B cell (primary cell): Measurements from ENCODE around the gene TTC8. TPM values are rescaled to one million over a fixed set of nuclear protein-coding genes. Genes with fewer than 3 reads are reported as not detected.
"Not testable (repeated sequence)": the region's sequence is repeated elsewhere in the genome, so short reads cannot be mapped to it uniquely, and the experiment has no call there.

Source experiments
- ATAC-seq: fragments of 200-7000 bp; cut with Tn5 transposase; one replicate; pipeline ENCODE4 v1.10.0; 2021; ENCODE audit warnings: low read depth, mild to moderate bottlenecking, moderate number of reproducible peaks, moderate library complexity
- CTCF ChIA-PET: fragments of 350-600 bp; sonication (Branson Sonifier 250); formaldehyde crosslinking; loops from one replicate; lab custom pipeline; 2021; ENCODE audit warnings: antibody characterized with exemption, inconsistent platforms; lab: Charles Lee
- POLR2A ChIA-PET: fragments of 350-600 bp; sonication (Branson Sonifier 250); formaldehyde crosslinking; loops from one replicate; lab custom pipeline; 2021; ENCODE audit warnings: antibody characterized with exemption; lab: Charles Lee
- DNase-seq: peaks from one replicate; pipeline ENCODE4 v3.0.0; 2013
- H2AFZ ChIP-seq: 2 replicates; pipeline ENCODE4 v1.6.1; 2012; ENCODE audit warnings: mild to moderate bottlenecking, low read depth, low read length; ENCODE audit not compliant: insufficient read depth, poor library complexity, severe bottlenecking
- H3K27ac ChIP-seq, 2 donors: 1 replicate in 1 of 2; 2 replicates in 1 of 2; pipeline ENCODE4 v1.5.1; 2012 to 2013; ENCODE audit warnings: low read length in 2 of 2, mild to moderate bottlenecking in 2 of 2, moderate library complexity in 1 of 2
- H3K27me3 ChIP-seq, 4 experiments: fragments of 200-600 bp in 1 of 4; sonication (generic) in 1 of 4; replicated peaks in 1 of 4; 1 replicate in 2 of 4; 2 replicates in 2 of 4; pipeline versions ENCODE4 v1.6.1 to v1.7.0; 2013 to 2016; ENCODE audit warnings: low read length in 3 of 4, mild to moderate bottlenecking in 2 of 4, mixed read lengths in 1 of 4, moderate library complexity in 1 of 4; ENCODE audit not compliant: insufficient read depth in 4 of 4, control insufficient read depth in 3 of 4; ENCODE audit errors: control extremely low read depth in 1 of 4
- H3K36me3 ChIP-seq, 2 experiments: replicated peaks in 1 of 2; 1 replicate in 1 of 2; 2 replicates in 1 of 2; pipeline versions ENCODE4 v1.6.1 to v1.7.1; 2013; ENCODE audit warnings: low read length in 1 of 2; ENCODE audit not compliant: insufficient read depth in 2 of 2, control insufficient read depth in 1 of 2; ENCODE audit errors: control extremely low read depth in 1 of 2, extremely low read depth in 1 of 2
- H3K4me1 ChIP-seq, 2 donors: fragments of 200-600 bp in 1 of 2; sonication (generic) in 1 of 2; 1 replicate in 1 of 2; 2 replicates in 1 of 2; pipeline versions ENCODE4 v1.5.1 to v1.6.1; 2013 to 2017; ENCODE audit warnings: low read length in 2 of 2; ENCODE audit not compliant: control insufficient read depth in 2 of 2, insufficient read depth in 2 of 2
- H3K4me2 ChIP-seq: replicated peaks from 2 replicates; pipeline ENCODE3; 2012; ENCODE audit warnings: mild to moderate bottlenecking, low read depth, low read length; ENCODE audit not compliant: poor library complexity, severe bottlenecking
- H3K4me3 ChIP-seq, 5 experiments: fragments of 200-600 bp in 1 of 5; sonication (generic) in 1 of 5; 1 replicate in 3 of 5; 2 replicates in 2 of 5; pipeline versions ENCODE4 v1.5.1 to v1.7.0; 2011 to 2016; ENCODE audit warnings: low read length in 4 of 5, mild to moderate bottlenecking in 4 of 5, low read depth in 2 of 5, control low read depth in 1 of 5, moderate library complexity in 1 of 5; ENCODE audit not compliant: insufficient read depth in 1 of 5; ENCODE audit errors: control extremely low read depth in 1 of 5, extremely low read depth in 1 of 5
- H3K79me2 ChIP-seq: fragments of 200-600 bp; sonication (generic); one replicate; pipeline ENCODE4 v1.6.0; 2016; ENCODE audit warnings: low read length; ENCODE audit not compliant: control insufficient read depth, insufficient read depth
- H3K9ac ChIP-seq: fragments of 200-600 bp; sonication (generic); 2 replicates; pipeline ENCODE4 v1.6.1; 2017; ENCODE audit warnings: mild to moderate bottlenecking, low read length, moderate library complexity
- H3K9me3 ChIP-seq, 3 donors: one replicate each; pipeline versions ENCODE4 v1.6.1 to v1.7.1; 2013; ENCODE audit warnings: low read length in 2 of 3; ENCODE audit not compliant: control insufficient read depth in 2 of 3, insufficient read depth in 1 of 3; ENCODE audit errors: control extremely low read depth in 1 of 3
- H4K20me1 ChIP-seq: 2 replicates; pipeline ENCODE4 v1.6.0; 2012; ENCODE audit warnings: mild to moderate bottlenecking, low read length; ENCODE audit not compliant: insufficient read depth, control insufficient read depth, poor library complexity, severe bottlenecking
- H3K27ac Mint-ChIP-seq: one replicate; pipeline ENCODE4 v1.8.0; 2021; ENCODE audit warnings: mixed read lengths
- H3K27me3 Mint-ChIP-seq: one replicate; pipeline ENCODE4 v1.8.0; 2021; ENCODE audit warnings: mixed read lengths
- H3K4me1 Mint-ChIP-seq: one replicate; pipeline ENCODE4 v1.8.0; 2021; ENCODE audit warnings: mixed read lengths
- H3K4me3 Mint-ChIP-seq: one replicate; pipeline ENCODE4 v1.8.0; 2021; ENCODE audit warnings: mixed read lengths
- H3K9me3 Mint-ChIP-seq: one replicate; pipeline ENCODE4 v1.8.0; 2022; ENCODE audit warnings: mixed read lengths; ENCODE audit not compliant: insufficient read depth
- CTCF ChIP-seq: fragments of 200-600 bp; IDR thresholded peaks from one replicate; pipeline ENCODE4 v1.8.0; 2022; ENCODE audit warnings: antibody characterized with exemption, mild to moderate bottlenecking
- EZH2 ChIP-seq: IDR thresholded peaks from 2 replicates; pipeline ENCODE4 v1.6.1; 2012; ENCODE audit warnings: borderline replicate concordance, low read depth, mild to moderate bottlenecking, moderate library complexity, low read length; ENCODE audit not compliant: insufficient read depth, poor library complexity, severe bottlenecking
- whole genome bisulfite sequencing: methylation state at CpG from one replicate; pipeline ENCODE4 v1.1.5; 2013; ENCODE audit warnings: missing lambda C conversion rate; ENCODE audit not compliant: insufficient coverage; 5-methylcytosine and 5-hydroxymethylcytosine counted together
- intact Hi-C: fragments of 100-400 bp; cut with micrococcal nuclease; formaldehyde crosslinking; loops from one replicate; pipeline ENCODE4 v1.10.0; 2022
- polyA plus RNA-seq: library from polyadenylated mRNA; depleted of rRNA; stranded (reverse); fragments of >200 nt; gene quantifications from 2 replicates; pipeline ENCODE4 v1.2.3, GENCODE V29; 2012
- total RNA-seq, 2 donors: library from RNA; stranded (reverse); fragments of 120-200 nt in 1 of 2; gene quantifications; 1 replicate in 1 of 2; 2 replicates in 1 of 2; pipeline versions ENCODE4 v1.2.3 to v1.2.4, GENCODE V29; 2013 to 2022

TTC8 gene
- total and polyA plus RNA-seq, 2 donors (not counting 1 experiment from before 2014, with no cell fraction given) = 2.7 to 7.2 TPM

- TF ChIP-seq CTCF = no peak
- no peak for TF ChIP-seq EZH2
- H3K4me3 Mint-ChIP-seq = no peak overlapping the region
- ATAC-seq = no peak
- Histone ChIP-seq H3K36me3 (no peaks in the 10 kb centered on the region), H3K4me1 (no peaks in the 10 kb centered on the region), H3K9ac (no peak overlapping the region), H3K27ac (no peak overlapping the region), H3K27me3 (peaks cover 0 to 2% (median 0%) of the 10 kb centered on the region in 4 experiments), H3K4me2 (no peak overlapping the region), H2AFZ (no peak overlapping the region), H3K4me3 (no peak overlapping the region), H3K79me2 (peaks cover 23% of the 10 kb centered on the region), H3K9me3 (peaks cover 0 to 12% (median 12%) of the 10 kb centered on the region in 3 donors), H4K20me1 (no peaks in the 10 kb centered on the region)
- ChIA-PET CTCF (no interaction called here), POLR2A (no interaction called here)
- intact Hi-C loops = no loop called here
- no peak overlapping the region for H3K27ac Mint-ChIP-seq
- no CpG with 5 or more reads among the region's 1 CpG for WGBS
- peaks cover 23% of the 10 kb centered on the region for H3K9me3 Mint-ChIP-seq
- H3K27me3 Mint-ChIP-seq = peaks cover 7% of the 10 kb centered on the region
- no peak for DNase-seq
- peaks cover 5% of the 10 kb centered on the region for H3K4me1 Mint-ChIP-seq
Observed at GRCh38 chr14:88785911-88786310, 38.5 kb upstream of the TTC8 start.

GRCh38 chr14:88786715-88787114 is 37.7 kb upstream of the TTC8 start:
- Mint-ChIP-seq H3K27me3 (peaks cover 4% of the 10 kb centered on the region), H3K4me1 (peaks cover 13% of the 10 kb centered on the region), H3K27ac (no peak overlapping the region), H3K4me3 (no peak overlapping the region), H3K9me3 (peaks cover 22% of the 10 kb centered on the region)
- ChIA-PET CTCF (no interaction called here), POLR2A (no interaction called here)
- H2AFZ ChIP-seq = no peak overlapping the region
- peaks cover 0 to 12% (median 12%) of the 10 kb centered on the region in 3 donors for H3K9me3 ChIP-seq
- H4K20me1 ChIP-seq = no peaks in the 10 kb centered on the region
- no peak overlapping the region for H3K4me3 ChIP-seq
- no peak overlapping the region for H3K27ac ChIP-seq
- ATAC-seq (no peak), DNase-seq (no peak)
- WGBS = 81% methylated on average over 3 of the region's 4 CpGs
- H3K27me3 ChIP-seq = peaks cover 0 to 4% (median 0%) of the 10 kb centered on the region in 4 experiments
- no peak for TF ChIP-seq CTCF
- no peak for TF ChIP-seq EZH2
- intact Hi-C loops = no loop called here
- H3K9ac ChIP-seq = no peak overlapping the region
- H3K79me2 ChIP-seq = peaks cover 23% of the 10 kb centered on the region
- peaks cover 2 to 5% of the 10 kb centered on the region in 2 donors for H3K4me1 ChIP-seq
- H3K36me3 ChIP-seq = no peaks in the 10 kb centered on the region
- no peak overlapping the region for H3K4me2 ChIP-seq

GRCh38 chr14:88789573-88789972 is 34.9 kb upstream of the TTC8 start:
- not testable (repeated sequence) for ATAC-seq
- CTCF ChIA-PET = interaction anchor here (0.6 to 1.4 kb wide), 2 partner anchors 37 to 235 kb away, joined by 3 to 5 read pairs; no protein-coding TSS in a partner anchor

More at GRCh38 chr14:88789573-88789972, 34.9 kb upstream of the TTC8 start:
- intact Hi-C loops, H3K4me3 ChIP-seq, H2AFZ ChIP-seq, H3K4me3 Mint-ChIP-seq, H3K9me3 ChIP-seq, DNase-seq, H3K36me3 ChIP-seq, H3K27me3 Mint-ChIP-seq, H3K9me3 Mint-ChIP-seq, H3K27ac Mint-ChIP-seq, H4K20me1 ChIP-seq, H3K4me2 ChIP-seq, POLR2A ChIA-PET, H3K27me3 ChIP-seq, H3K9ac ChIP-seq, H3K27ac ChIP-seq: not testable (repeated sequence)
- H3K4me1 Mint-ChIP-seq = peaks cover 19% of the 10 kb centered on the region
- H3K79me2 ChIP-seq = peaks cover 10% of the 10 kb centered on the region
- peaks cover 8 to 14% of the 10 kb centered on the region in 2 donors for H3K4me1 ChIP-seq
